Common myeloid progenitor, CD34-positive (primary cell): ENCODE data around the gene RAB12.

Experiments
- CTCF ChIA-PET: fragments of 350-600 bp; sonication (Branson Sonifier 250); formaldehyde crosslinking; loops from one replicate; lab custom pipeline; 2021; ENCODE audit warnings: antibody characterized with exemption; lab: Charles Lee
- POLR2A ChIA-PET: fragments of 350-600 bp; sonication (Branson Sonifier 250); formaldehyde crosslinking; loops from one replicate; lab custom pipeline; 2021; ENCODE audit warnings: antibody characterized with exemption; lab: Charles Lee
- DNase-seq, 3 donors: peaks; one replicate each; pipeline versions ENCODE4 v3.0.0 to v3.0.0-alpha.2; 2013
- H3K27ac ChIP-seq, 2 experiments: 1 replicate in 1 of 2; 2 replicates in 1 of 2; pipeline ENCODE4 v1.7.0; 2013; ENCODE audit warnings: inconsistent platforms in 2 of 2, low read length in 2 of 2, mild to moderate bottlenecking in 2 of 2, low read depth in 1 of 2, moderate library complexity in 1 of 2; ENCODE audit not compliant: severe bottlenecking in 2 of 2, insufficient read depth in 1 of 2, poor library complexity in 1 of 2
- H3K27me3 ChIP-seq, 5 experiments: replicated peaks in 2 of 5; 1 replicate in 3 of 5; 2 replicates in 2 of 5; pipeline versions ENCODE4 v1.6.1 to v1.7.0; 2013; ENCODE audit warnings: low read length in 4 of 5, mild to moderate bottlenecking in 2 of 5, moderate library complexity in 2 of 5, inconsistent platforms in 1 of 5; ENCODE audit not compliant: insufficient read depth in 5 of 5, control insufficient read depth in 4 of 5
- H3K36me3 ChIP-seq, 4 experiments: 1 replicate in 2 of 4; 2 replicates in 2 of 4; pipeline versions ENCODE4 v1.6.1 to v1.7.0; 2013; ENCODE audit warnings: low read length in 3 of 4, control low read depth in 1 of 4, mild to moderate bottlenecking in 1 of 4; ENCODE audit not compliant: control insufficient read depth in 4 of 4, insufficient read depth in 4 of 4
- H3K4me1 ChIP-seq, 4 experiments: 1 replicate in 3 of 4; 2 replicates in 1 of 4; pipeline versions ENCODE4 v1.6.1 to v1.7.1; 2013; ENCODE audit warnings: low read length in 3 of 4, mild to moderate bottlenecking in 3 of 4, control low read depth in 1 of 4, inconsistent platforms in 1 of 4, moderate library complexity in 1 of 4; ENCODE audit not compliant: control insufficient read depth in 4 of 4, insufficient read depth in 4 of 4; ENCODE audit errors: control extremely low read depth in 1 of 4
- H3K4me3 ChIP-seq, 7 experiments: 1 replicate in 4 of 7; 2 replicates in 3 of 7; pipeline versions ENCODE4 v1.5.1 to v1.7.0; 2013; ENCODE audit warnings: mild to moderate bottlenecking in 7 of 7, low read length in 6 of 7, moderate library complexity in 6 of 7, inconsistent platforms in 2 of 7, low read depth in 2 of 7, control low read depth in 1 of 7; ENCODE audit not compliant: insufficient read depth in 4 of 7, control insufficient read depth in 1 of 7; ENCODE audit errors: extremely low read depth in 1 of 7
- H3K9me3 ChIP-seq, 5 experiments: 1 replicate in 4 of 5; 2 replicates in 1 of 5; pipeline versions ENCODE4 v1.6.1 to v1.7.1; 2013; ENCODE audit warnings: low read length in 4 of 5, mild to moderate bottlenecking in 2 of 5, inconsistent platforms in 1 of 5, low read depth in 1 of 5, moderate library complexity in 1 of 5; ENCODE audit not compliant: control insufficient read depth in 4 of 5, insufficient read depth in 2 of 5; ENCODE audit errors: control extremely low read depth in 1 of 5
- WGBS: methylation state at CpG from one replicate; pipeline ENCODE4 v1.1.5; 2013; ENCODE audit not compliant: insufficient coverage; 5-methylcytosine and 5-hydroxymethylcytosine counted together

Gene RAB12

DNA sequence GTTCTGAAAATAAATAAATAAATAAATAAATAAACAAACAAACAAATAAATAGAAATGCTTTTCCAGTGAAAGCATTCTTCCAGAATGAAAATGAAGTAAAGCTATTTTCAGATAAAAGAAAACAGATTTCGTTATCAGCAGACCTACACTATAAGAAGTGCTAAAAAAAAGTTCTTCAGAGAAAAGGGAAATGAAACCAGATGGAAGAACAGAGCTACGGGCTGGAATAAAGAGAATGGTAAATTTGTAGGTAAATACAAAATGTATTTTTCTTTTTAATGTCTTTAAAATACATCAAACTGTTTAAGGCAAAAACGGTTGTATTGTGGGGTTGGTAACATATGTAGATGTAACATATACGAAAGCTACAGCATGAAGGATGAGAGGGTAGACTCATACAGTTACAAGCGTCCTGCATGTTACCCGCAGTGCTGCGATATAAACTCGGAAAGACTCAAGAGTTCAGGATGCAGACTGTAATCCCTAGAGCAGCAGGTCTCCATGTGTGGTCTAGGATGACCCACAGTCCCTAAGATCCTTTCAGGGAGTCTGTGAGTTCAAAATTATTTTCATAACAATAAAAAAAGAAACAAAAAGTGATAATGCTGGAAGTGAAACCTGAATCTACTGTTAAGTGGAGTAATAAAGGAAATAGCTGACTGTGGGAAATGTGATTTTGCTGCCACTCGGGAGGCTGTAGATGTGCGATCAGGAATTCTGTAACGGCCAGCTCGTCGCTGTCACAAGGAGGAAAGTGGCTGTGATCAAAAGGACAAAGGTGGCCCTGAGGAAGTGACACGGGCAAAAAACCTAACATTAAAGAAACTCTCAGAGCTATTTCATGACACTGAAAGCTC lies 5.3 kb upstream of the RAB12 start:
- H3K4me1 ChIP-seq, result peaks cover 4 to 28% (median 8%) of the 10 kb centered on the region in 4 experiments
- no peaks in the 10 kb centered on the region for H3K36me3 ChIP-seq
- peaks cover 0 to 12% (median 2%) of the 10 kb centered on the region in 5 experiments for H3K27me3 ChIP-seq
- ChIA-PET CTCF (no interaction called here), POLR2A (no interaction called here)
- H3K27ac ChIP-seq, result no peak overlapping the region
- no peak for DNase-seq
- 61% methylated on average over 9 of the region's 14 CpGs for WGBS
- no peaks in the 10 kb centered on the region for H3K9me3 ChIP-seq
- H3K4me3 ChIP-seq, result peak overlapping the region in 3 of 7 experiments; percentile 26 to 61 (median 51)

DNA sequence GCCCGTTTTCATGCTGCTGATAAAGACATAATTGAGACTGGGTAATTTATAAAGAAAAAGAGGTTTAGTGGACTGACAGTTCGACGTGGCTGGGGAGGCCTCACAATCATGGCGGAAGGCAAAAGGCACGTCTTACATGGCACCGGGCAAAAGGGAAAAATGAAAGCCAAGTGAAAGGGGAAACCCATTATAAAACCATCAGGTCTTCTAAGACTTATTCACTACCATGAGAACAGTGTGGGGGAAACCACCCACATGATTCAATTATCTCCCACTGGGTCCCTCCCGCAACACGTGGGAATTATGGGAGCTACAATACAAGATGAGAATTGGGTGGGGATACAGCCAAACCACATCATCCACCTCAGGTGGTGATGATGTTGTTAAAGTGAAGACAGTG lies 3.3 kb upstream of the RAB12 start:
- H3K36me3 ChIP-seq, result no peaks in the 10 kb centered on the region
- CTCF ChIA-PET, result no interaction called here
- 98% methylated on average over 6 of the region's 8 CpGs for WGBS
- H3K9me3 ChIP-seq, result no peaks in the 10 kb centered on the region
- H3K27ac ChIP-seq, result no peak overlapping the region
- no peak for DNase-seq
- peaks cover 0 to 12% (median 2%) of the 10 kb centered on the region in 5 experiments for H3K27me3 ChIP-seq
- no peak overlapping the region for H3K4me3 ChIP-seq
- H3K4me1 ChIP-seq, result peaks cover 5 to 33% (median 15%) of the 10 kb centered on the region in 4 experiments
- POLR2A ChIA-PET, result no interaction called here

- H3K36me3 ChIP-seq, result peaks cover 0 to 7% (median 2%) of the 10 kb centered on the region in 4 experiments
- ChIA-PET POLR2A (no interaction called here), CTCF (interaction anchor here (1.1 to 1.5 kb wide), 3 partner anchors 9 to 88 kb away, joined by 4 to 5 read pairs (median 5); no protein-coding TSS in a partner anchor)
- peaks cover 2 to 31% (median 22%) of the 10 kb centered on the region in 4 experiments for H3K4me1 ChIP-seq
- peaks cover 0 to 12% (median 2%) of the 10 kb centered on the region in 5 experiments for H3K27me3 ChIP-seq
- whole genome bisulfite sequencing, result 82% methylated on average over 12 of the region's 18 CpGs
- no peak for DNase-seq
- no peaks in the 10 kb centered on the region for H3K9me3 ChIP-seq
- peak overlapping the region in 6 of 7 experiments; percentile 20 to 92 (median 73) for H3K4me3 ChIP-seq
- no peak overlapping the region for H3K27ac ChIP-seq
Observed at GRCh38 chr18:8607776-8608742, 1.2 kb upstream of the RAB12 start.

DNA sequence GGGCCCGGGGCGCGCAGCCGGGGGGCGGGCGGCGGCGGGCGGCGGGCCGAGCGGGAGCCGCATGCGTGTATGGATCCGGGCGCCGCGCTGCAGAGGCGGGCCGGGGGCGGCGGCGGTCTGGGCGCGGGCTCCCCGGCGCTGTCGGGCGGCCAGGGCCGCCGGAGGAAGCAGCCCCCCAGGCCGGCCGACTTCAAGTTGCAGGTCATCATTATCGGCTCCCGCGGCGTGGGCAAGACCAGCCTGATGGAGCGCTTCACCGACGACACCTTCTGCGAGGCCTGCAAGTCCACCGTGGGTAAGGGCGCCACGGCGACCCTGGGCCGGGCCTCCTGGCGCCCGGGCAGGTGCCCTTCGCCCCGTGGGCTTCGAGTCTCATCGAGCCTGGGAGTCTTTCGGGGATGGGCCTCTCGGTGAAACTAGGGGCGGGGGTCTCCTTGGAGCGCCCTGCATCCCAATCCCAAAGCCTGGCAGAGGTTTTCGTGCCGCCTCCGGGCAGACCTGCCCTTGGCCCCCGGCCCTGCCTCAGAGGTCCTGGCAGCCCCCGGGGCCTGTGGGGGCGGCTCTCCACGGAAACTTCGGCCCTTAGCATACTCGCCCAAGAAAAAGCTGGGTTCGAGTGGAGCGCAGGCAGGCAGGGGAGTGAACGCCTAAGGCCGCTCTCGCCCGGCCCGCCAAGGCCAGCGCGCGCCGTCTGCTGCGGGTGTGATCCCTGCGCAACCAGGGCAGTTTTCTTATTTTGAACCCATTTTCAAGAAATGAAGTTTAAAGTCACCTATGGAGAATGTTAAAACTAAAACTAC lies 622 bp downstream of the RAB12 start:
- peak in 2 of 3 donors; percentile 19 to 47 for DNase-seq
- Histone ChIP-seq H3K9me3 (no peaks in the 10 kb centered on the region), H3K4me3 (peak overlapping the region; percentile 60 to 92 (median 84)), H3K27me3 (peaks cover 0 to 12% (median 2%) of the 10 kb centered on the region in 5 experiments), H3K27ac (peak overlapping the region; percentile 15 to 78), H3K36me3 (peaks cover 0 to 7% (median 2%) of the 10 kb centered on the region in 4 experiments), H3K4me1 (peaks cover 2 to 28% (median 21%) of the 10 kb centered on the region in 4 experiments)
- under 1% methylated on average over 65 of the region's 78 CpGs for WGBS
- ChIA-PET CTCF (interaction anchor here (1.5 kb wide), 1 partner anchor 10 kb away, joined by 5 read pairs; no protein-coding TSS in a partner anchor), POLR2A (no interaction called here)

- Histone ChIP-seq H3K4me1 (peaks cover 2 to 34% (median 26%) of the 10 kb centered on the region in 4 experiments), H3K36me3 (peaks cover 0 to 7% (median 2%) of the 10 kb centered on the region in 4 experiments), H3K27me3 (peaks cover 0 to 12% (median 2%) of the 10 kb centered on the region in 5 experiments), H3K9me3 (no peaks in the 10 kb centered on the region), H3K4me3 (peak overlapping the region; percentile 60 to 92 (median 84)), H3K27ac (peak overlapping the region; percentile 15 to 78)
- ChIA-PET CTCF (no interaction called here), POLR2A (no interaction called here)
- peak in 2 of 3 donors; percentile 50 to 53 for DNase-seq
- WGBS, result 3% methylated on average over 9 of the region's 13 CpGs
Observed at GRCh38 chr18:8610459-8610851, 1.2 kb downstream of the RAB12 start.

DNA sequence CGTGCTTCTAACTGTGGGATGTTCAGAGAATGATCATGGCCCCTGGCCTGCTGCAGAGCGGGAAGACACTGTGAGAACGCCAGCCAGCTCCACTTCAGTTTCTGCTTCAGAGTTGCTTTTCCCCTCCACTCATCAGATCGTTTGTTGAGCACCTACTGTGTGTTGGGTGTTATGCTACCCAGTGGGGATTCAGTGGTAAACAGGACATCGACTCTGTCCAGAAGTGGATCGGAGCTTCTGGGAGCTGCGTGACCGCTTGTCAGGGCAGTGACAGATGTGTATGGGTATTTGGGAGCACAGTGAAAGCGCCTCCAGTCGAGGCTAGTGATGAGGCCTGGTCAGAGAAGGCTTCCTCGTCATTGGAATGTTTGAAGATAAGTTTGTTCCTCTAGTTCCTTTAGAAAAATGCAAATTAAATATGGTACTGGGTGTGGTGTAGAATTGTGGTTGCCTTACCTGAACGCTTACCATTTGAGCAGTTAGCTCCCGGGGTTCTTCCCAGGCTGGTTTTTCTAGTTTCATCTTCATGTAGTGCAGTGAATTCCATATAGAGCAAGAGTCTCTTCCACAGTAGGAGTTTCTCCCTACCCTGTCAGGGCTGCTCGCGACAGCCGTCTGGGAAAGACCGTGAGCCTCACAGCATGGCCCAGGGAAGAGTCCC lies 2.8 kb downstream of the RAB12 start:
- POLR2A ChIA-PET, result no interaction called here

More for the DNA sequence above, 2.8 kb downstream of the RAB12 start:
- Histone ChIP-seq H3K27me3 (peaks cover 0 to 12% (median 0%) of the 10 kb centered on the region in 5 experiments), H3K9me3 (no peaks in the 10 kb centered on the region), H3K4me3 (no peak overlapping the region), H3K27ac (no peak overlapping the region), H3K36me3 (peaks cover 0 to 7% (median 2%) of the 10 kb centered on the region in 4 experiments), H3K4me1 (peaks cover 2 to 40% (median 33%) of the 10 kb centered on the region in 4 experiments)
- no peak for DNase-seq
- CTCF ChIA-PET, result interaction anchor here (0.6 kb wide), 1 partner anchor 686 kb away, joined by 3 read pairs; no protein-coding TSS in a partner anchor
- WGBS, result 98% methylated on average over 11 of the region's 17 CpGs
